ENCODE data around the gene FPGS.
"Not testable (repeated sequence)": the region's sequence is repeated elsewhere in the genome, so short reads cannot be mapped to it uniquely, and the experiment has no call there.

FPGS gene

DNA sequence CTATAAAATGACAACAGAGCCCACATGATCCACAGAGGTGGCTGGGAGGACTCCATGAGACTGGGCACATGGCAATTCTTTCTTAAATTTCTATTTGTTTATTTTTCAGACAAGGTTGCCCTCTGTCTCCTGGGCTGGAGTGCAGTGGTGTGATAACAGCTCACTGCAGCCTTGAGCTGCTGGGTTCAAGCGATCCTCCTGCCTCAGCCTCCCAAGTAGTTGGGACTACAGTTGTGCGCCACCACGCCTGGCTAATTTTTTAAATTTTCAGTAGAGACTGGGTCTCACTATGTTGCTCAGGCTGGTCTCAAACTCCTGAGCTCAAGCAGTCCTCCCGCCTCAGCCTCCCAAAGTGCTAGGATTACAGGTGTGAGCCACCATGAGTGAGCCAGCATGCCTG lies 42.9 kb downstream of the FPGS start:
- not testable (repeated sequence) for DNase-seq

- no peak for DNase-seq
These were observed 43.9 kb downstream of the FPGS start for GRCh38 chr9:127846443-127847177.

DNA sequence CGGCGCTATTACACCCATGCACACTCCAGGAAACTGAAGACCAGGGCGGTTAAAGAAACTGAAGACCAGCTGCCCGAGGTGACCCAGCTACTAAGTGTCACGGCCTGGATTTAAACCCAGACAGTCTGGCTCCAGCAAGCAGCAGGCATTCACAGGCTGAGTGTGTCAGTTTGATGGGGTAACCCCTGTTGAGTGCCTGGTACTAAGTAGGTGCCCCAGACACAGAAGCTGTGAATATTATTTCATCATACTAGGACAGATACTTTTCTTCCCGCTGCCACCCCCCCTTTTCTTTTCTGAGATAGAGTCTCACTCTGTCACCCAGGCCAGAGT lies 44.5 kb downstream of the FPGS start:
- no peak for DNase-seq

- DNase-seq, result no peak
These were observed 45.4 kb downstream of the FPGS start for GRCh38 chr9:127847833-127848755.

DNA sequence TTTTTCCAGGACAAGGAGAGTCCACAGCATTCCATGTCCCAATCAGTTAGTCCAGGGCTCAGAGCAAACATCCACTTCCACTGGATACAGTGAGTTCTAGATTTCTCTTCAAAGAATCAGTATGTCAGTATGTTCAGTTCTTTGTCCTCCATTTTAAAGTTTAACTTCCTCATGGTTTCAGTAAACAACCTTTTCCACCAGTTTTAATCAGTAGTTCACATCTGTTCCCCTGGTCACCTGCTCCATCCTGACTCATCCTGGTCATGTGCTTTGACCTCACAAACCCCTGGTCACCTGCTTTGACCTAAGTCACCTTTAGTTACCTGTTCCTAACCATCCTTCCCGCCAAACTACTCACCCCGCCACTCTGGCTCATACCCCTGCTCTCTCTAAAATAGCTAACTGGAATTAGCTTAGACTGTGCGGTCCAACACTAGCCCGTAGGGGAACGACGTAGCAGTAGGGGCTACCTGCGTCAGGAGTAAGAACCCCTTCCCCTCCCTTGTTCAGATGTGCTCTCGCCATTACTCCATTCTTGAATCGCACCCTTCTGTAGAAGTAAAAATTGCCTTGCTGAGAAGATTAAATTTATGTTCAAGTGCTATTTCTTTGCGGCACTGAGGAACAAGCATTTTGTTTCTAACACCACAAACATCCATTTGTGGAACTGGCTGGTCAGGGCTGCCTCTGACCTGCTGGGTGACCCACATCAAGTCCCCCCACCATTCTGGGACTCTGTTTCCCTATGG lies 46.2 kb downstream of the FPGS start:
- no peak for DNase-seq

DNA sequence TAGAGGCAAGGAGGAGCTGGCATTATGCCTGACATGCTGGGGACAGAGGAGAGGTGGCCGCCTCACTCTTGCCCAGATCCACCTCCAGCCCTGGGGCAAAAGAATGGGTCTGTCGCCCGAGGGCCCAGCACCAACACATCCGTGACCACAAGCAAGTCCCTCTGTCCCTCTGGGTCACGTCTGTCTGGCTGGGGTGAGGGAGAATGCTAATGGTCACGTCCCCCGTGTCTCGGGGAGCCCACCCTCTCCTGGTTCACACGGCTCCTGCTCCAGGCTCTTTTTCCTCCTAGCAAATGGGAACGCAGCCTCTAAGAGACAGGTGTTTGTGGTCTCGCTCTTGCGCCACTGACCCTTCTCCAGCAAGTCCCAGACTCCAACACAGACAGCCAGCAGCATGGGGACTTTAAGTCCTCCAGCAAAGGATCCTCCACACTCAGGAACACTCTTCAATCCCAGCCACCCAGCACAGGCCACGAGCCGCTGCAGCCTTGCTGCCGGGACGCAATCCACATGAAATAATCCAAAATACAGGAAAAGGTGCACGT lies 47.7 kb downstream of the FPGS start:
- no peak for DNase-seq

- no peak for DNase-seq
These were observed 50.1 kb downstream of the FPGS start for GRCh38 chr9:127852829-127853228.

GRCh38 chr9:127853312-127854183 lies 50.9 kb downstream of the FPGS start:
- DNase-seq, result no peak

GRCh38 chr9:127854184-127854806 lies 51.6 kb downstream of the FPGS start, which contains the start of gene ENG:
ENG (minus strand) TSS chr9:127854658; CDS start chr9:127854355, 303 bp downstream.
- peak; percentile 15 for DNase-seq

DNA sequence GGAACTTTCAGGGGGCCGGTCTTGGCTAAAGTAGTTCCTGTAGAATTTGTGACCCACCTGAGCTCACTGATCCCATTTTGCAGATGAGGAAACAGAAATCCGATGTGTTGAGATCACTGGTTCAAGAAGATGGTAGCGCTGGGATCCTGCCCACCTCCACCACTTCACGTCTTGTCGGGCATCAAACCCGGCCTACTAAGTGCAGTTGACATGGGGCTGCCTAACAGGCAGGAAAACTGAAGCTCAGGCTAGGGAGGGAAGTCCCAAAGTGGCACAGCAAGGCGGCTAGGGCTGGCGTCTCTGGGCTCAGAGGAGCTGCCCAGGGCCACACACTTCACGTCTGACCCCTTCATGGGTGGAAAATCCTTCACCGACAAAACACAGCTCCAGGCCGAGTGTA lies 52.3 kb downstream of the FPGS start:
- DNase-seq, result no peak

GRCh38 chr9:127855522-127855921 lies 52.8 kb downstream of the FPGS start:
- no peak for DNase-seq

DNA sequence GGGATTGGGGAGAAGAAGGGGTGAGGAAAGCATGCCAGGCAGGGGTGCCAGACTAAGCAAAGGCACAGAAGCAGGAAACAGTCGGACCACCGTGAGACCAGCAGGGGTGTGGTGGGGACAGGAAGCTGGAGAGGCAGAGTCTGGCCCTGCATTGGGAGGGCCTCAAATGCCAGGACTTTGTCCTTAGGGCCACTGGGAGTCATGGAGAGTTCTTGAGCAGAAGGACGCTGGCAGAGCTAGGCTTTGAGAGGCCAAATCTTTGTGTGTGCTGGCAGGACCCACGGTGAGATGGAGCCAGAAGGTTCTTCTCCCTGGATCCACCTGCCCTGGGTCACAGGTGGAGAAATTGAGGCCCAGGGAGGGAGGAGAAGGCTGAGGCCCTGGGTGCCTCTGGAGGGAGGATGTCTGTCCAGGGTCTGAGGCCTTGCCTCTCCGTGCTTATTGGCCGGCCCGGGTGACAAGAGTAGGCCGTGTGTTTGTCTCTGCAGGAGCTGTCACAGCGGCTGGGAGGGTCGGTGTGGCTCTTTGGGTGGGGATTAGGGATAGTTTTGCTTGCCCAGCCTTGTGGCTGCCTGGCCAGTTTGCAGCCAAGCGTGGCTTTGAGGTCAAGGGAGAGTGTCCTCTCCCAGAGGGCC lies 53.5 kb downstream of the FPGS start:
- no peak for DNase-seq

DNA sequence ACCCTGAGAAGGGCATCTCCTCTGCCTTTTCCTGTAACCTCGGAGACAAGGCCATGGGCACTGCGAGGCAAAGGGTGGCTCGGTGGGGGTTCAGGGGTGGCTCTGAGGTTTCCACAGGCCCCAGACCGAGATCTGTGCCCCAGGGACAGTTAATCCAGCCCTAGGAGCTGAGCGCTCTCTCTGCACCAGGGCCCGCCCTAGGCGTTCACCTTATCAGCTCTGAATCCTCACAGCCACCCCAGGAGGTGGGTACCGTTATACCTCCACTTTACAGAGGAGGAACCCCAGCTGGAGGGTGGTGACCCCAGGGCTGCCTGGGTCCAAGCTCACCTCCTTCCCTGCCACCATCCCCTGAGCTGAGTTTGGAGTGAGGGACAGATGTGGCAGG lies 54.0 kb downstream of the FPGS start:
- no peak for DNase-seq

DNA sequence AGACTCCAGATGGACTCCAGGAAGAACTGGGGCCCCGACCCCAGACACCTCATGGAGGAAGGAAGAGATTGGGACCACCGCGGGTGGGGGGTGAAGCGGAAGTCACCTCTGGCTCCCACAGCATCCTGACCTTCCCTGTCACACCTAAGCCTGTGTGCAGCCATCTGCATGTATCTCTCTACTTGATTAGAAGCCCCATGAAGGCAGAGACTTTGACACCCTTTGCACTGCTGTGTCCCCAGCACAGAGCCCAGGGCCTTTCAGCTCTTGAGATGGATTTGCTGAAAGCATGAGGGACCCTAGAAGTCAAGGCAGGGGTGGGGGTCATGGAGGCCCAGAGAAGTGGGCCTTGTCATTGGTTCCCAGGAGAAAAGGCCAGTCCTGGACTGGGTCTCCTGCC lies 54.6 kb downstream of the FPGS start:
- no peak for DNase-seq

- no peak for DNase-seq
These were observed 55.4 kb downstream of the FPGS start for GRCh38 chr9:127858041-127858512.

DNA sequence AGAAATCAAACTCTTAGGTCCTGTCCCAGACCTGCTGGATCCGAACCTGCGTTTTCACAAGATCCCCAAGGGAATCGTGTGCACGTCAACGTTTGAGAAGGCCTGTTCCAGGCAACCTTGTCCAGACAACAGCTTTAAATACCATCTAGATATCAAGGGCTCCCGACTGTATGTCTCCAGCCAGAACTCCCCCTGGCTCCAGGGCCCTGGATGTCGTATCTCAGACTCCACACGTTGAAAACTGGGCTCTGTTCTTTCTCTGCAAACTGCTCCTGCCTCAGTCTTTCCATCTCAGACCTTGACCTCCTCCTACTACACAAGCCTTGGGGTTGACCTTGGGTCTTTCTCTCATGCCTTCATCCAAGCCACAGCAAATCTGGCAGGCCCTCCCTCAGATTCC lies 57.6 kb downstream of the FPGS start:
- DNase-seq, result no peak

GRCh38 chr9:127860779-127861178 lies 58.1 kb downstream of the FPGS start:
- no peak for DNase-seq

GRCh38 chr9:127862075-127863011 lies 59.7 kb downstream of the FPGS start:
- peak; percentile 57 for DNase-seq

GRCh38 chr9:127863191-127863621 lies 60.5 kb downstream of the FPGS start:
- DNase-seq, result no peak

Data from CD4-positive, alpha-beta T cell treated with Interleukin-10 for 1 hour (primary cell).